ENCODE results near the gene KTN1. TPM values are rescaled to one million over a fixed set of nuclear protein-coding genes. Genes with fewer than 3 reads are reported as not detected.

Gene KTN1
- total RNA-seq, 1 donor from 2014 or later: 193 TPM

Other genes starting within 250 kb of the KTN1 start
- gene ATG14, start 168.4 kb upstream of the KTN1 start, total RNA-seq: 10.0 and 11.5 TPM in 2 replicates
- gene TBPL2, start 139.6 kb upstream of the KTN1 start, total RNA-seq: not detected in 2 replicates